Gastroesophageal sphincter (tissue), 4 donors: ENCODE measurements around the gene CTSE. TPM values are rescaled to one million over a fixed set of nuclear protein-coding genes. Genes with fewer than 3 reads are reported as not detected.
"Not testable (repeated sequence)": the region's sequence is repeated elsewhere in the genome, so short reads cannot be mapped to it uniquely, and the experiment has no call there.

ENCODE experiments used
- ATAC-seq: fragments of 150-250 bp; one replicate; pipeline ENCODE4 v1.9.1; 2016; ENCODE audit warnings: mild to moderate bottlenecking, moderate library complexity
- H3K27ac ChIP-seq, 4 donors: fragments of 200-600 bp; sonication (generic) in 3 of 4; 1 replicate in 3 of 4; 2 replicates in 1 of 4; pipeline ENCODE4 v1.5.1; 2016 to 2019
- H3K27me3 ChIP-seq: fragments of 200-600 bp; sonication (generic); one replicate; pipeline ENCODE4 v1.5.1; 2019
- H3K36me3 ChIP-seq, 2 donors: fragments of 200-600 bp; sonication (generic); one replicate each; pipeline ENCODE4 v1.5.1; 2019; ENCODE audit warnings: control low read depth in 1 of 2
- H3K4me1 ChIP-seq, 3 donors: fragments of 200-600 bp; sonication (generic); 1 replicate in 2 of 3; 2 replicates in 1 of 3; pipeline ENCODE4 v1.5.1; 2016 to 2019; ENCODE audit warnings: control low read depth in 2 of 3
- H3K4me3 ChIP-seq, 2 donors: fragments of 200-600 bp; sonication (generic); one replicate each; pipeline ENCODE4 v1.5.1; 2019; ENCODE audit warnings: mild to moderate bottlenecking in 1 of 2, moderate library complexity in 1 of 2
- H3K9me3 ChIP-seq, 3 donors: fragments of 200-600 bp; sonication (generic); one replicate each; pipeline ENCODE4 v1.5.1; 2017 to 2019; ENCODE audit warnings: control low read depth in 2 of 3
- CTCF ChIP-seq, 4 experiments: fragments of 200-600 bp in 2 of 4; fragments of 450-650 bp in 2 of 4; sonication (generic) in 1 of 4; IDR thresholded peaks; one replicate each; pipeline ENCODE4 v1.5.1; 2017 to 2019; ENCODE audit warnings: antibody characterized with exemption in 4 of 4, mild to moderate bottlenecking in 2 of 4, moderate library complexity in 2 of 4
- EP300 ChIP-seq: sonication (generic); formaldehyde crosslinking; IDR thresholded peaks from one replicate; pipeline ENCODE4 v1.6.1; 2017; ENCODE audit warnings: antibody characterized with exemption, mild to moderate bottlenecking
- POLR2A ChIP-seq, 2 donors: fragments of 450-650 bp; IDR thresholded peaks; one replicate each; pipeline ENCODE4 v1.6.1; 2017; ENCODE audit warnings: antibody characterized with exemption in 2 of 2, mild to moderate bottlenecking in 2 of 2, moderate library complexity in 1 of 2
- POLR2AphosphoS5 ChIP-seq: sonication (generic); formaldehyde crosslinking; IDR thresholded peaks from one replicate; pipeline ENCODE4 v1.6.1; 2017; ENCODE audit warnings: antibody characterized with exemption
- WGBS, 2 donors: methylation state at CpG; one replicate each; pipeline ENCODE4 v1.1.5; 2018; ENCODE audit warnings: low coverage in 1 of 2; 5-methylcytosine and 5-hydroxymethylcytosine counted together
- total RNA-seq, 4 donors: library from RNA; depleted of rRNA; stranded (reverse); fragments of >200 nt; gene quantifications; one replicate each; pipeline ENCODE4 v1.1.0, GENCODE V29; 2016

The CTSE gene
- total RNA-seq, 4 donors from 2014 or later: not detected

DNA sequence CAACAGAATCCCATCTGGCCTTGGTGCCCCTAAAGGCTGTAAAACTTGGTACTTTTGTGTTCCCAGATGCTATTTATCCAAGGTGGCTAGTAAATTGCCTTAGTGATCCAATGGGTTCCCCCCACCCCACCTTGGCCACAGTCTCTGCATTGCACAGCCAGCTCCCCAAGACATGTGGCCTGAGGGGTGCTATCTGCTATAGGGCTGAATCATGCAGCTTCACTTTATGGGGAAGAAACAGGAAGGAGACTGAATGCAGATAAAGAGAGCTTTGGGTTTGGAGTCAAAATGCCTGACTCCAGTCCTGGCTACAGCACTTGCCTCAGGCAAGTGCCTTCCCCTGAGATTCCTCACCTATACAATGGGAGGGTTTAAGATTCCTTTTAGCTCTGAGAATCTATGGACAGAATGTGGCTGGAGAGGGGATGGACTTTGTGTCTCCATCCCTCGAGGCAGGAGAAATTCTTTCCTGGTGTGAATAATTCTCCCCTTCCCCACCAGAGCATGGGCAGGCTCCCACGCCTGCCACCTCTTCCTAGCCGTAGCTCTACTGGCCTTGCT lies 35.7 kb upstream of the CTSE start:
- no peaks in the 10 kb centered on the region for H3K36me3 ChIP-seq
- WGBS, 2 donors: 64 to 82% methylated on average over 3 of the region's 3 CpGs
- TF ChIP-seq EP300: no peak
- H3K4me3 ChIP-seq: no peak overlapping the region
- no peaks in the 10 kb centered on the region for H3K4me1 ChIP-seq
- H3K27ac ChIP-seq: no peak overlapping the region
- peaks cover 4% of the 10 kb centered on the region for H3K27me3 ChIP-seq
- no peaks in the 10 kb centered on the region for H3K9me3 ChIP-seq
- no peak for ATAC-seq

- Histone ChIP-seq H3K9me3 (no peaks in the 10 kb centered on the region), H3K36me3 (no peaks in the 10 kb centered on the region), H3K27me3 (peaks cover 4% of the 10 kb centered on the region), H3K4me3 (no peak overlapping the region), H3K4me1 (no peaks in the 10 kb centered on the region), H3K27ac (no peak overlapping the region)
- WGBS, 2 donors: 100% methylated on average over 1 of the region's 1 CpG; no CpG with 5 or more reads in 1 of the 2 donors
- TF ChIP-seq POLR2A (IDR thresholded peaks at IDR 0.05) (no peak), EP300 (no peak), POLR2AphosphoS5 (no peak), CTCF (IDR thresholded peaks at IDR 0.05) (no peak)
- no peak for ATAC-seq
Measured at GRCh38 chr1:206058927-206059292, 35.2 kb upstream of the CTSE start.

GRCh38 chr1:206058289-206058926 lies 34.7 kb upstream of the CTSE start:
- H3K9me3 ChIP-seq, H3K4me1 ChIP-seq, ATAC-seq, H3K27ac ChIP-seq, H3K27me3 ChIP-seq, H3K36me3 ChIP-seq, H3K4me3 ChIP-seq: not testable (repeated sequence)
- WGBS, 2 donors: 86 to 100% methylated on average over 4 of the region's 9 CpGs

DNA sequence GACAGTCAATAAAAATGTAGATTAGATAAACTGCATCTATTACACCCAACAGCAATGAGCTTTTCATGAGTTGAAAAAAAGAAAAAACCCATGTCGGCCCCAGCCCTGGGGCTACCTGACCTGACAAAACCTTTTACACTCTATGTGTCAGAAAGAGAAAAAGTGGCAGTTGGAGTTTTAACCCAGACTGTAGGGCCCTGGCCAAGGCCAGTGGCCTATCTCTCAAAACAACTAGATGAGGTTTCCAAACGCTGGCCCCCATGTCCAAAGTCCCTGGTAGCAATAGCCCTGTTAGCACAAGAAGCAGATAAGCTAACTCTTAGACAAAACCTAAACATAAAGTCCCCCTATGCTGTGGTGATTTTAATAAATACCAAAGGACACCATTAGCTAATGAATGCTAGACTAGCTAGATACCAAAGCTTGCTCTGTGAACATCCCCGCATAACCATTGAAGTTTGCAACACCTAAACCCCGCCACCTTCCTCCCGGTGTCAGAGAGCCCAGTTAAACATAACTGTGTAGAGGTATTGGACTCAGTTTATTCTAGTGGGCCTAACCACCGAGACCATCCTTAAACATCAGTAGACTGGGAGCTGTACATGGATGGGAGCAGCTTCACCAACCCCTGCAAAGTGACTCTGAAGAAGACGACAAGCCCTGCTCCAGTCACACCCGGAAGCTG lies 32.1 kb upstream of the CTSE start:
- not testable (repeated sequence) for H3K9me3 ChIP-seq, H3K4me3 ChIP-seq, H3K27ac ChIP-seq, H3K4me1 ChIP-seq, H3K27me3 ChIP-seq, H3K36me3 ChIP-seq, ATAC-seq
- WGBS, 2 donors: 78 to 90% methylated on average over 5 to 8 of the region's 8 CpGs

- H3K4me1 ChIP-seq, H3K4me3 ChIP-seq, H3K36me3 ChIP-seq, H3K9me3 ChIP-seq, H3K27ac ChIP-seq, H3K27me3 ChIP-seq, ATAC-seq: not testable (repeated sequence)
- WGBS, 2 donors: 96 to 98% methylated on average over 8 of the region's 12 CpGs
Measured at GRCh38 chr1:206055069-206055625, 31.5 kb upstream of the CTSE start.

GRCh38 chr1:206053616-206054015 lies 29.9 kb upstream of the CTSE start:
- H3K36me3 ChIP-seq, H3K4me1 ChIP-seq, H3K27ac ChIP-seq, H3K9me3 ChIP-seq, H3K27me3 ChIP-seq, ATAC-seq, H3K4me3 ChIP-seq: not testable (repeated sequence)
- 95 to 100% methylated on average over 4 of the region's 4 CpGs for WGBS, 2 donors

DNA sequence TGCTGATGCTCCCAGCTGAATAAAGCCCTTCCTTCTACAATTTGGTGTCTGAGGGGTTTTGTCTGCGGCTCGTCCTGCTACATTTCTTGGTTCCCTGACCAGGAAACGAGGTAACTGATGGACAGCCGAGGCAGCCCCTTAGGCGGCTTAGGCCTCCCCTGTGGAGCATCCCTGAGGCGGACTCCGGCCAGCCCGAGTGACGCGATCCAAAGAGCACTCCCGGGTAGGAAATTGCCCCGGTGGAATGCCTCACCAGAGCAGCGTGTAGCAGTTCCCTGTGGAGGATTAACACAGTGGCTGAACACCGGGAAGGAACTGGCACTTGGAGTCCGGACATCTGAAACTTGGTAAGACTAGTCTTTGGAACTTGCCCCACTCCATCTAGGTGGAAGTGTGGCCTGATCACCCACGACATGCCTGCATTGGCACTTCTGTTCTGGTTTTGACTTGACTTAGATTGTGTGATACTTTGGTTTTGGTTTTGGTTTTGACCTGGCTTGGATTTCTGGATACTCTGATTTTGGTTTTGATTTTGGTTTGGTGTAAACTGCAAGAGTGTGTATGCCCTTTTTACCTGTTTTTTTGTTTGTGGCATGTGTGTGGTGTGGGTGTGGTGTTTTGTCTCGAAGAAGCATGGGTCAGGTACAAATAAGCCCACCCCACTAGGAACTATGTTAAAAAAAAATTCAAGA lies 29.4 kb upstream of the CTSE start, which contains the start of gene RHEX:
Gene RHEX, plus strand, starts transcription at position 255 of the 692 bp plus-strand sequence. CDS start 44,656 bp downstream, outside the sequence.
- 86 to 93% methylated on average over 3 to 15 of the region's 17 CpGs for WGBS, 2 donors
- H3K9me3 ChIP-seq, H3K27me3 ChIP-seq, ATAC-seq, H3K4me1 ChIP-seq, H3K4me3 ChIP-seq, H3K36me3 ChIP-seq, H3K27ac ChIP-seq: not testable (repeated sequence)

GRCh38 chr1:206052231-206052865 lies 28.7 kb upstream of the CTSE start:
- not testable (repeated sequence) for H3K27me3 ChIP-seq, ATAC-seq, H3K4me3 ChIP-seq, H3K9me3 ChIP-seq, H3K27ac ChIP-seq, H3K4me1 ChIP-seq, H3K36me3 ChIP-seq
- 90 to 95% methylated on average over 3 of the region's 8 CpGs for WGBS, 2 donors
